SK-N-MC (cell line): ENCODE measurements around the gene CYSTM1.

ENCODE experiments used
- EZH2 ChIP-seq: fragments of 200-600 bp; sonication (generic); IDR thresholded peaks from one replicate; pipeline ENCODE4 v1.6.1; 2017; ENCODE audit warnings: antibody characterized with exemption
- POLR2AphosphoS5 ChIP-seq: IDR thresholded peaks from 2 replicates; pipeline ENCODE4 v1.6.1; 2012; ENCODE audit warnings: mild to moderate bottlenecking, low read depth, low read length, borderline replicate concordance

DNA sequence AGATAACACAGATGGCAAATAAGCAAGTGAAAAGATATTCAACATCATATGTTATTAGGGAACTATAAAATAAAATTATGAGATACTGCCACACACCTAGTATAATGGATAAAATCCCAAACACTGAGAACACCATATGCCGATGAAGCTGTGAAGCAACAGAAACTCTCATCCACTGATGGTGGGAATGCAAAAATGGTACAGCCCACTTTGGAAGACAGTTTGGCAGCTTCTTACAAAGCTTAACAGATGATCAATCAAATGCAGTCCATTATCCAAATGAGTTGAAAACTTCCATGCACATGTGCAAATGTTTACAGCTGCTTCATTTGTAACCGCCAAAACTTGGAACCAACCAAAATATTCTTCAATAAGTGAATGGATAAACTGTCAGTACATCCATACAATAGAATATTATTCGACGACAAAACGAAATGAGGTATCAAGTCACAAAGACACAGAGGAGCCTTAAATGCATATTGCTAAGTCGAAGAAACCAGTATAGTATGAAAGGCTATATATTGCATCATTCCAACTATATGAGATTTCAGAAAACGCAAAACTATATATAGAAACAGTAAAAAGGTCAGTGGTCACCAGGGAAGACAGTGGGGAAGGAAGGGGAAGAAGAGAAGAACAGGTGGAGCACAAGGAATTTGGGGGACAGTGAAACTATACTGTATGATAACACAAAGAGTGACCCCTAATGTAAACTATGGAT, 113.0 kb downstream of the CYSTM1 start:
- TF ChIP-seq POLR2AphosphoS5 (no peak), EZH2 (no peak)
